Endothelial cell of umbilical vein (primary cell): ENCODE results near the gene TSPAN5. TPM values are rescaled to one million over a fixed set of nuclear protein-coding genes. Genes with fewer than 3 reads are reported as not detected.

Experiments
- BruUV-seq: library from RNA; stranded (reverse); fragments of 400-500 nt; replicated peaks from 2 replicates; lab custom pipeline; 2021; lab: Mats Ljungman, UMichigan
- CTCF ChIA-PET: fragments of 300-600, 350-600 bp; sonication (Branson Sonifier 250); formaldehyde crosslinking; loops from one replicate; lab custom pipeline; 2021; ENCODE audit warnings: antibody characterized with exemption, inconsistent platforms; lab: Charles Lee
- POLR2A ChIA-PET: fragments of 300-600, 350-600 bp; sonication (Branson Sonifier 250); formaldehyde crosslinking; loops from one replicate; lab custom pipeline; 2021; ENCODE audit warnings: antibody characterized with exemption, inconsistent platforms; lab: Charles Lee
- DNase-seq: peaks from one replicate; pipeline ENCODE4 v3.0.0-alpha.2; 2011; ENCODE audit warnings: low read depth, low spot score
- FAIRE-seq: peaks from 2 replicates; lab custom pipeline; 2011; peaks lifted over from hg19 to GRCh38; lab: Jason Lieb, UNC
- H2AFZ ChIP-seq: 2 replicates; pipeline ENCODE4 v1.6.0; 2012; ENCODE audit warnings: low read depth, low read length, control low read depth, inconsistent platforms
- H3K27ac ChIP-seq: 2 replicates; pipeline ENCODE4 v1.5.1; 2011; ENCODE audit warnings: low read depth, mild to moderate bottlenecking, control low read depth, low read length, moderate library complexity; ENCODE audit not compliant: insufficient read depth
- H3K27me3 ChIP-seq, 2 experiments: 2 replicates each; pipeline versions ENCODE4 v1.6.0 to v1.6.1; 2011; ENCODE audit warnings: low read length in 2 of 2, mixed read lengths in 1 of 2; ENCODE audit not compliant: control insufficient read depth in 2 of 2, insufficient read depth in 2 of 2
- H3K36me3 ChIP-seq, 2 experiments: 2 replicates in 1 of 2; 3 replicates in 1 of 2; pipeline ENCODE4 v1.5.1; 2011; ENCODE audit warnings: low read length in 2 of 2, mild to moderate bottlenecking in 1 of 2, moderate library complexity in 1 of 2; ENCODE audit not compliant: control insufficient read depth in 2 of 2, insufficient read depth in 2 of 2; ENCODE audit errors: extremely low read depth in 1 of 2
- H3K4me1 ChIP-seq: 3 replicates; pipeline ENCODE4 v1.5.1; 2011; ENCODE audit warnings: mild to moderate bottlenecking, low read length; ENCODE audit not compliant: control insufficient read depth, insufficient read depth; ENCODE audit errors: extremely low read depth
- H3K4me2 ChIP-seq: 2 replicates; pipeline ENCODE4 v1.6.1; 2011; ENCODE audit warnings: low read length, control low read depth, mixed read lengths; ENCODE audit not compliant: insufficient read depth
- H3K4me3 ChIP-seq, 3 experiments: fragments of 200-600 bp in 1 of 3; sonication (generic), shearing (Covaris generic) in 1 of 3; replicated peaks in 1 of 3; 2 replicates each; pipeline ENCODE4 v1.5.1; 2011 to 2016; ENCODE audit warnings: control low read depth in 3 of 3, low read length in 3 of 3, mild to moderate bottlenecking in 2 of 3, inconsistent platforms in 1 of 3, low read depth in 1 of 3, moderate library complexity in 1 of 3; ENCODE audit not compliant: insufficient read depth in 1 of 3
- H3K79me2 ChIP-seq: 2 replicates; pipeline ENCODE4 v1.6.0; 2012; ENCODE audit warnings: low read length, inconsistent platforms; ENCODE audit not compliant: control insufficient read depth, insufficient read depth
- H3K9ac ChIP-seq: replicated peaks from 2 replicates; pipeline ENCODE3; 2011; ENCODE audit warnings: low read length, control low read depth; ENCODE audit not compliant: insufficient read depth; ENCODE audit errors: extremely low read depth
- H3K9me1 ChIP-seq: replicated peaks from 3 replicates; pipeline ENCODE4 v1.6.0; 2011; ENCODE audit warnings: mild to moderate bottlenecking, low read length; ENCODE audit not compliant: control insufficient read depth, insufficient read depth; ENCODE audit errors: extremely low read depth
- H3K9me3 ChIP-seq: replicated peaks from 2 replicates; pipeline ENCODE4 v1.5.1; 2012; ENCODE audit warnings: low read length, inconsistent platforms; ENCODE audit not compliant: control insufficient read depth, insufficient read depth
- H4K20me1 ChIP-seq: replicated peaks from 2 replicates; pipeline ENCODE3; 2011; ENCODE audit warnings: mild to moderate bottlenecking, low read length; ENCODE audit not compliant: control insufficient read depth, insufficient read depth; ENCODE audit errors: extremely low read depth
- GATA2 ChIP-seq: IDR thresholded peaks from 2 replicates; pipeline ENCODE4 v1.7.0; 2011; ENCODE audit warnings: low read depth, mild to moderate bottlenecking, moderate library complexity, mixed read lengths, low read length; ENCODE audit not compliant: insufficient read length, insufficient read depth
- JUN ChIP-seq: IDR thresholded peaks from 2 replicates; pipeline ENCODE4 v1.6.1; 2011; ENCODE audit warnings: borderline replicate concordance, low read depth; ENCODE audit not compliant: insufficient read length, insufficient read depth
- MAX ChIP-seq: IDR thresholded peaks from 2 replicates; pipeline ENCODE4 v1.6.1; 2011; ENCODE audit not compliant: insufficient read depth, insufficient read length
- POLR2A ChIP-seq: IDR thresholded peaks from 2 replicates; pipeline ENCODE4 v1.6.1; 2012; ENCODE audit warnings: low read depth, mild to moderate bottlenecking, control low read depth, low read length
- POLR2AphosphoS5 ChIP-seq: IDR thresholded peaks from 2 replicates; pipeline ENCODE4 v1.6.1; 2012; ENCODE audit warnings: low read depth, mild to moderate bottlenecking, control low read depth, low read length, moderate library complexity; ENCODE audit not compliant: insufficient read depth
- dilution Hi-C: fragments of 300-500 bp; cut with MboI; formaldehyde crosslinking; loops from one replicate; pipeline ENCODE4 v1.15.0; 2019; ENCODE audit warnings: low sequenced_read_pairs; ENCODE audit not compliant: extremely low pct_ligation_motif_present
- intact Hi-C: fragments of 100-400 bp; cut with micrococcal nuclease; formaldehyde crosslinking; loops from one replicate; pipeline ENCODE4 v1.10.0; 2022
- polyA plus RNA-seq, 4 experiments: library from polyadenylated mRNA; depleted of rRNA in 3 of 4; stranded (reverse) in 3 of 4; unstranded in 1 of 4; fragments of >200 nt; gene quantifications; 2 replicates each; pipeline versions ENCODE4 v1.2.1 to v1.2.3, GENCODE V29; 2011 to 2012; ENCODE audit warnings: missing spikeins in 1 of 4
- total RNA-seq: library from RNA; stranded (reverse); gene quantifications from 2 replicates; pipeline ENCODE4 v1.2.3, GENCODE V29; 2021

TSPAN5 gene
- total and polyA plus RNA-seq, 2 donors (not counting 3 experiments of a cell fraction or from before 2014, with no cell fraction given): 45.1 to 50.2 TPM

GRCh38 chr4:98599617-98600205 is 58.7 kb downstream of the TSPAN5 start:
- no peak for FAIRE-seq
- Histone ChIP-seq H3K9me3 (no peaks in the 10 kb centered on the region), H3K79me2 (peaks cover 31% of the 10 kb centered on the region), H3K4me2 (no peak overlapping the region), H3K36me3 (no peaks in the 10 kb centered on the region), H3K27me3 (no peaks in the 10 kb centered on the region), H3K4me1 (peaks cover 3% of the 10 kb centered on the region), H3K27ac (no peak overlapping the region), H4K20me1 (no peaks in the 10 kb centered on the region), H2AFZ (no peak overlapping the region), H3K9me1 (no peaks in the 10 kb centered on the region), H3K9ac (no peak overlapping the region), H3K4me3 (no peak overlapping the region)
- intact Hi-C loops (no loop called here), dilution Hi-C loops (no loop called here)
- TF ChIP-seq POLR2AphosphoS5: no peak
- no TSS peak for BruUV-seq
- ChIA-PET POLR2A (no interaction called here), CTCF (no interaction called here)
- DNase-seq: no peak

- no peak overlapping the region for H3K4me2 ChIP-seq
These were observed 71.5 kb downstream of the TSPAN5 start for GRCh38 chr4:98586962-98587354.

More at GRCh38 chr4:98586962-98587354, 71.5 kb downstream of the TSPAN5 start:
- Histone ChIP-seq H3K4me3 (no peak overlapping the region), H3K9ac (no peak overlapping the region), H3K79me2 (peaks cover 33% of the 10 kb centered on the region), H3K9me1 (no peaks in the 10 kb centered on the region), H3K27me3 (no peaks in the 10 kb centered on the region), H3K9me3 (no peaks in the 10 kb centered on the region), H3K27ac (no peak overlapping the region), H2AFZ (no peak overlapping the region), H3K4me1 (no peaks in the 10 kb centered on the region), H4K20me1 (no peaks in the 10 kb centered on the region), H3K36me3 (peaks cover 0 to 3% of the 10 kb centered on the region in 2 experiments)
- intact Hi-C loops: no loop called here
- ChIA-PET CTCF (interaction anchor here (0.7 kb wide), 1 partner anchor 119 kb away, joined by 3 read pairs; no protein-coding TSS in a partner anchor), POLR2A (no interaction called here)
- no TSS peak for BruUV-seq
- no peak for TF ChIP-seq POLR2A
- no peak for TF ChIP-seq JUN
- TF ChIP-seq MAX: no peak
- TF ChIP-seq GATA2: no peak
- DNase-seq (no peak), FAIRE-seq (no peak)
- dilution Hi-C loops: no loop called here
